GM12873 (cell line): ENCODE measurements around the gene NOS1.

Experiments used
- CTCF ChIP-seq: IDR thresholded peaks from 2 replicates; pipeline ENCODE4 v1.5.1; 2012; ENCODE audit warnings: low read depth, mild to moderate bottlenecking, moderate library complexity, low read length, control low read depth; ENCODE audit not compliant: insufficient read depth; ENCODE audit errors: missing control alignments

NOS1 gene

GRCh38 chr12:117262749-117263148 lies 98.7 kb downstream of the NOS1 start:
- no peak for TF ChIP-seq CTCF

- no peak for TF ChIP-seq CTCF
Observed at GRCh38 chr12:117261247-117261646, 100.2 kb downstream of the NOS1 start.

GRCh38 chr12:117255386-117255785 lies 106.0 kb downstream of the NOS1 start:
- no peak for TF ChIP-seq CTCF

- no peak for TF ChIP-seq CTCF
Observed at GRCh38 chr12:117243488-117243887, 117.9 kb downstream of the NOS1 start.

GRCh38 chr12:117241697-117242096 lies 119.7 kb downstream of the NOS1 start:
- TF ChIP-seq CTCF = no peak

GRCh38 chr12:117240081-117240755 lies 121.2 kb downstream of the NOS1 start:
- no peak for TF ChIP-seq CTCF

- peak; percentile 88 for TF ChIP-seq CTCF
Observed at GRCh38 chr12:117236456-117237001, 124.9 kb downstream of the NOS1 start.
